NOMO-1 (cell line): ENCODE measurements around the gene HSF2.
"Not testable (repeated sequence)": the region's sequence is repeated elsewhere in the genome, so short reads cannot be mapped to it uniquely, and the experiment has no call there.

Source experiments
- DNase-seq, 2 experiments: peaks; one replicate each; lab custom pipeline; 2025; ENCODE audit not compliant: unreplicated experiment in 2 of 2; lab: John Stamatoyannopoulos, UW

The HSF2 gene

DNA sequence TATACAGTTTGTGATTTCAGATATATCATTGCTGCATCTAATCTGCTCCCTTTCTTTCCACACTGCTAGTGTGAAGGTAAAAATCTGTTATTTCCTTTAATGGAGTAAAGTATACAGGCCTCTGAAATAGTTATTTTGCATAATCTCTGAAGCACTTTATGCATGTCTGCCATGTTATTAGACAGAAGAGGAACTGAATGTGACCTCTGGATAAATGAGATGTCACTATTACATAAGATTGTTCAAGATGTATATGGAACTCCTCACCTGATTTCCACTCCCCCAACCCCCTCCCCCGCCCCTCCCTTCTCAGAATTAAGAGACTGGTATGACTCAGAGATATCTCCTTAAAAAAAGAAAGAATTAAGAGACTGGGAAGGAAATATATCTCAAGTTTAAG, 45.8 kb downstream of the HSF2 start:
- no peak for DNase-seq

DNA sequence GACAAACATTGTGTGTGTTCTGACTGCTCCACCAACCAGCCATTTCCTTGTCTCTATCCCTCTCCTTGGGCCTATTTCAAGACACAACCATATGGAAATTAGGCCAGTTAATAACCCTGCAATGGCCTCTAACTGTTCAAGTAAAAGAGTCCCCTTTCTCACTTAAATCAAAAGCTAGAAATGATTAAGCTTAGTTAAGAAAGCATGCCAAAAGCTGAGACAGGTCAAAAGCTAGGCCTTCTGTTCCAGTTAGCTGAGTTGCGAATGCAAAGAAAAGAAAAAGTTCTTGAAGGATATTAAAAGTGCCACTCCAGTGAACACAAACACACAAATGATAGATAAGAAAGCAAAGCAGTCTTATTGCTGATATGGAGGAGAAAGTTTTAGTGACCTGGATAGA, 49.6 kb downstream of the HSF2 start:
- no peak for DNase-seq

DNA sequence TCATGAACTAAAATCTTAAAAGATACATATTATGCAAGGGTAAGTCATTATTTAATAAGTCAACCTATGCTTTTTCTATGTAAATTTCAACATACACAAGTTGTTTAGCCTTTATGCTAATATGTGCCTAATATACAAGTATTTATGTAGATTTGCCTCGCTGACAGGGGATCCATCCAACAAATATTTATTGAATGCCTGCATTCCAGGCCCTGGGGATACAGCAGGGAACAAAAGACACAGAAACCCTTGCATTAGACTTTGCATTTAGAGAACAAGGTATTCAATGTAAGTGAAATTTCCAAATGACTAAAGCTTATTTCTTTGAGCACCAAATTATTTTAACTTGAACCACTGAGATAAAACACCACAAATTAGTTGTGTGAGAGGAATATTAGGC, 53.1 kb downstream of the HSF2 start:
- DNase-seq = no peak

DNA sequence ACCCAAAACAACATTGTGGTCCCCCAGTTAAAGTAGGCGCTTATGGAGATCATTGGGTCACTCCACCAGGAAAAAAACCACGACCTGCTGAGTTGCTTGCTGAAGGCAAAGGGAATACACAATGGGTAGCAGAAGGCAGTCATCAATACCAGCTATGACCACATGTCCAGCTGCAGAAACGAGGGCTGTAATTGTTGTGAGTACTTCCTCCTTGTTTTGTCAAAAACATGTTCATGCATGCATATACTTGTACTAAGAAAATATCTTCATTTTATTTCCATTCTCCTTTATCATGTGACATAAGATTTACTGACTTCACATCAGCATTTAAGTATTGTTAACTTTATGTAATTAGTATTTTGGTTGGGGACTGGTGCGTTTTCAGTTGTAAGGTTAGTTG, 55.2 kb downstream of the HSF2 start:
- DNase-seq = no peak

DNA sequence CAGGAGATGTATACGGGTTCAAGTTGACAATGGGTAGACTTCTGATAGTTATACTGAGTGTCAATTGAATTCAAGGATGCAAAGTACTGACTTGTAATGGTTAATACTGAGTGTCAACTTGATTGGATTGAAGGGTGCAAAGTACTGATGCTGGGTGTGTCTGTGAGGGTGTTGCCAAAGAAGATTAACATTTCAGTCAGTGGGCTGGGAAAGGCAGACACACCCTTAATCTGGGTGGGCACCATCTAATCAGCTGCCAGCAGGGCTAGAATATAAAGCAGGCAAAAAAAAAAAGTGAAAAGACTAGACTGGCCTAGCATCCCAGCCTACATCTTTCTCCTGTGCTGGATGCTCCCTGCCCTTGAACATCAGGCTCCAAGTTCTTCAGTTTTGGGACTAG, 55.7 kb downstream of the HSF2 start:
- not testable (repeated sequence) for DNase-seq

DNA sequence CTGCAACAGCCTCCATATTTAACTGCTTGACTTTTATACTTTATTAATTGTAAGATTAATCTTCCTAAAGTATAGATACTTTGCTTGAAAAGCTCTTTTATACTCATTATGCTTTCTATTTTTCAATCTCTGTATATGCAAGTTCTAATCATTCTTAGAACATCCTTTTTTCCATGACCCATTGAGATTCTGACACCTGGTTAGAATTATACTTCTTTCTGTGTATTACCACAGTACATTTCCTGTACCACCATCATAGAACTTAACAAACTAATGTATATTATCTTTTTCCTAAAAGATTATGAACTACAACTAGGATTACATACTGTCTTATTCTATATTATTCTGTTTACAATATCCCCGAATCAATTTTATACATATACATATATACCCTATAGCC, 58.6 kb downstream of the HSF2 start:
- no peak for DNase-seq

DNA sequence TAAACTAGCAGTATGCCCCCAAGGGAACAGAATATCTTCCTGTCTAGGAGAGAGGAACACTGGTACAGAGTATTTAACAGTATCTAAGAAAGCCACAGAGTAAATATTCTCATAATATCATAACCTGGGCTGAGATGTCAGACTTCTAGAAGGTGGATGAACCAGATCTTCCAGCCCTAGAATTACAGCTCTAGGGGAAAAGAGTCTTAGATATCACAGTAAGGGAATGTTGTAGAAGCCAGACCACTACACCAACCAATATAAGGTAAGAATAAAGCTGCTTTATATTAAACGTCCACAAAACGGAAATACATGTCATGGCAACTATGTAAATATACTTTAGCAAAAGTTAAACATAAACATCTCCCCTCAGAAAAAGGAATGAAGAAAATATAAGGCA, 59.8 kb downstream of the HSF2 start:
- DNase-seq = no peak

DNA sequence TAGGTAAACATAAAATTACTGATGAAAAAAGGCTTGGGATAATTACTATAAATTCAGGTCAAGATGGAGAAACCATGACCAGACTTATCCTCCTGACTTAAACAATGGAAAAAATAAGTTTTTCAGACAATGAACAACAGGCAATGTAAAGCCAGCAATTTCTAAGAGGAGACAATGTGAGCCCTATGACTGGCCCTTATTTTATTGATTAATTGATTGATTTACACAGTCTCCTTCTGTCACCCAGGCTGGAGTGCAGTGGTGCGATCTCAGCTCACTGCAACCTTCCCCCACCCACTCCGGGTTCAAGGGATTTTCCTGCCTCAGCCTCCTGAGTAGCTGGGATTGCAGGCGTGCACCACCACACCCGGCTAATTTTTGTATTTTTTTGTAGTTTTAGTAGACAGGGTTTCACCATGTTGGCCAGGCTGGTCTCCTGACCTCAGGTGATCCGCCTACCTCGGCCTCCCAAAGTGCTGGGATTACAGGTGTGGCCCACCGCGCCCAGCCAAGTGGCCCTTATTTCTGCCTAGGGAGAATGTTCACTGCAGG, 60.5 kb downstream of the HSF2 start:
- DNase-seq = not testable (repeated sequence)

DNA sequence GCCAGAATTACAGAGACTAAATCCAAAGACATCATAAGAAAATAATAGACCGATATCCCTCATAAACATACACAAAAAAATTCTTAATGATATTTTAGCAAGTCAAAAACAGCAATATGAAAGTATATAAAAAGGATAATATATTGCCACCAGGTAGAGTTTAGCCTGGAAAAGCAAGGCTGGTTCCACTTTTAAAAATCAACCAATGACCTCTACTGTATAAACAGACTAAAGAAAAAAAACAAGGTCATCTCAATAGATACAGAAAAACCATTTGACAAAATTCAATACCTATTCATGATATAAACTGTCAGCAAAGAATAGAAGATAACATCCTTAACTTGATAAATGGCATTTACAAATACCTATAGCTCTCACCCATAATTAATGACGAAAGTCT, 62.4 kb downstream of the HSF2 start:
- DNase-seq = no peak

DNA sequence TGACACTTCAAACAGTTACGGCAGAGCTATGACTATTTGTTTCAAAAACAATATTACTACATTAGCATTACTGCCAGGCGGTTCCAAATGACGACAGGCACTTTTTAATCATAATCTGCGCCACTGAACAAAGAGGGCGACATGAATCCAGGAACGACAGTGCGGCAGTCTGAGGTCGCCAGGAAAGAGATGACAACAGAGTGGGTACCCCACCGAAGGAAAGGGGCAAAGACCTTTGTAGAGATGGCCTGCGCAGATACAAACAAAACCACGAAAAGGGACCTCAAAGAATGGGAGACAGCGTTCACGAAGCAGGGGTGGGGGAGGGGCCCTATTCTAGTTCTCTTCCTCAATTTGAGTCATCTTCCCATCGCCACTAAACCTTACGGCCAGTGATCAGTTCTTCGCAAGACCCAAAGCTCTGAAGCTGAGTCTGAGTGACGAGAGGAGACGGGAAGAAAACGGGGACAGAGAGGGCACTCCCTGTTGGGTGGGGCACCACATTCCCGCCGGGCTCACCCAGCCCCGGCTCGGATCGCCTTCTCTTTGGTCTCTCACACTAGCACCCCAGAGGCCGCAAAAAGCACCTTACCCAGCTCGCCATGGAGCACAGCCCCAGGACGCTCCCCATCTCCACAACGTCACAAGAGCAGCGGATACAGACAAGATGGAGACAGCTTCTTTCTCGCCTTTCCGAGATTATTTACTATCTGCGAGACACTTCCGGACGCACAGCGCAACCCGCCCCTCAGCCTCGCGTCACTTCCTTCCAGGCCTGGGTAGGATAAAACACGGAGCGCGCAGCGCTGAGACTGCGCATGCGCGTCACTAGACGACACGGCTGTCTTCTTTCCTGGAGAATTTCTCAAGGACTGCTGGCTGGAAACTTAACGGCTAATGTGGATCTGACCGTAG, 71.9 kb downstream of the HSF2 start, which contains the start of gene SERINC1:
TSS of gene SERINC1 (minus strand) at position 701 of the 915 bp plus-strand sequence. CDS start at position 631, 70 bp downstream.
- peak; percentile 90 to 91 for DNase-seq

DNA sequence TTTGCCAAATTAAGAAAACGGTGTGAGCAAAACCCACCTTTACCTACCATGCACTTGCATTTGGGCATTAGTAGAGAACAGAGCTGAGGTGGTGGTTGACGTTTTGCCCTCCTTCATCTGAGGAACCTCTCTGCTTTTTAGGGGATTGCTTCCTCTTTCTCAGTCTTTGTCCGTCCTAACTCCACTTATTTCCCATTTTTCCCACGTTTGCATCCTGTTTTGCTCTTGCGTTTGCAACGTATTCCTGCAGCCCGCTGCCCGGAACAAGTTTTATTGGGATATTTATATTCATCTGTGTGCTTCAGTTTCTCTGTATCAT, 72.5 kb downstream of the HSF2 start:
- DNase-seq = peak; percentile 62 to 74

DNA sequence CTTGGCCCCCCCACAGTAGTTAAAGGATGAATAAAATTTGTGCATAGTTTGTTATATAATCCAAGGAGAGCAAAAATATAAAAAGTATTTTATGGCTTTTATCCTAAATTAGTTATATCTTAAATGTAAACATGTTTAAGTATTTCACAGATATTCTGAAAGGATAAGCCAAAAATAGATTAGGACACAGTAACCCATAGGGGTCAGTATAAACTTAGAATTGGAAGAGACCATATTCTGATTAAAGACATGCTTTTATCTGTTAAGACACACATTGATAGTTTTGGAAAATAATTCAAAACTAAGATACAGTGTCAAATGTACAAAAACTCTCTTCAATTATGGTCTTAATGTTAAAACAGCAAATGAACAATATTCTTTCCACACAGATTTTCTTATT, 76.7 kb downstream of the HSF2 start:
- DNase-seq = peak in 1 of 2 experiments; percentile 39

DNA sequence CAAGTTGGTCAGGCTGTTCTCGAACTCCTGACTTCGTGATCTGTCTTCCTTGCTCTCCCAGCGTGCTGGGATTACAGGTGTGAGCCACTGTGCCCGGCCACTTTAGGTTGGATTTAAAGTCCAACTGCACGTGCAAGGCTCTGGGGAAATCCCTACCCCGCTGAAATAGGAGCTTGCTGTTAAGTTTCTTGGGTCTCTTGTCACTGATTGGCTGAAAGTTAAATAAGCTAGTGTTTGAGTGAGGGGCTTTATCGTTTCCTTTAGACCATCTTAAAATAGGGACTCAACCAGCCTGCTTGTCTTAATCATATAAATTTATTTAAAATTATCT, 83.3 kb downstream of the HSF2 start:
- no peak for DNase-seq
